SK-N-SH treated with all-trans-retinoic acid at 6 μM for 48 hours (cell line): ENCODE data around the gene RAB3IL1.

Source experiments
- ATAC-seq: fragments of 200-7000 bp; cut with Tn5 transposase; 3 replicates; pipeline ENCODE4 v1.9.1; 2020; ENCODE audit warnings: mild to moderate bottlenecking, moderate library complexity
- ARNTL ChIP-seq: fragments of 450-650 bp; formaldehyde crosslinking; IDR thresholded peaks from 2 replicates; pipeline ENCODE4 v1.5.0; 2020; ENCODE audit warnings: low read depth, mild to moderate bottlenecking, moderate library complexity, borderline replicate concordance
- BACH2 ChIP-seq: fragments of 250-450 bp; sonication (Bioruptor Pico); IDR thresholded peaks from 2 replicates; pipeline ENCODE4 v1.9.0; 2021; ENCODE audit warnings: mild to moderate bottlenecking, borderline replicate concordance
- CSDC2 ChIP-seq: fragments of 250-450 bp; sonication (Bioruptor Pico); IDR thresholded peaks from 2 replicates; pipeline ENCODE4 v1.5.0; 2020; ENCODE audit warnings: mild to moderate bottlenecking, moderate library complexity
- ESRRG ChIP-seq: fragments of 250-450 bp; sonication (Bioruptor Pico); IDR thresholded peaks from 2 replicates; pipeline ENCODE4 v1.6.1; 2021; ENCODE audit warnings: mild to moderate bottlenecking
- GLIS3 ChIP-seq: fragments of 250-450 bp; sonication (Bioruptor Pico); IDR thresholded peaks from 2 replicates; pipeline ENCODE4 v1.5.0; 2020; ENCODE audit warnings: mild to moderate bottlenecking, moderate library complexity
- ISL1 ChIP-seq: fragments of 250-450 bp; sonication (Bioruptor Pico); IDR thresholded peaks from 2 replicates; pipeline ENCODE4 v2.1.2; 2022; ENCODE audit warnings: mild to moderate bottlenecking, moderate library complexity
- OSR1 ChIP-seq: fragments of 250-450 bp; sonication (Bioruptor Pico); IDR thresholded peaks from 2 replicates; pipeline ENCODE4 v1.8.0; 2022; ENCODE audit warnings: moderate library complexity, mild to moderate bottlenecking, inconsistent platforms
- POU6F1 ChIP-seq: fragments of 250-450 bp; sonication (Bioruptor Pico); IDR thresholded peaks from 2 replicates; pipeline ENCODE4 v1.8.0; 2021; ENCODE audit warnings: low read depth, mild to moderate bottlenecking, moderate library complexity, borderline replicate concordance
- RARB ChIP-seq: fragments of 250-450 bp; sonication (Bioruptor Pico); IDR thresholded peaks from 2 replicates; pipeline ENCODE4 v1.8.0; 2021; ENCODE audit warnings: mild to moderate bottlenecking, moderate library complexity
- SNAI2 ChIP-seq: fragments of 250-450 bp; sonication (Bioruptor Pico); IDR thresholded peaks from 2 replicates; pipeline ENCODE4 v1.5.0; 2020; ENCODE audit warnings: mild to moderate bottlenecking, moderate library complexity
- TCF4 ChIP-seq: fragments of 250-450 bp; sonication (Bioruptor Pico); IDR thresholded peaks from 2 replicates; pipeline ENCODE4 v1.8.0; 2021; ENCODE audit warnings: mild to moderate bottlenecking, moderate library complexity, borderline replicate concordance
- TOX ChIP-seq: fragments of 250-450 bp; sonication (Bioruptor Pico); IDR thresholded peaks from 2 replicates; pipeline ENCODE4 v1.8.0; 2021; ENCODE audit warnings: mild to moderate bottlenecking, moderate library complexity, borderline replicate concordance
- ZC3H10 ChIP-seq: fragments of 250-450 bp; sonication (Bioruptor Pico); IDR thresholded peaks from 2 replicates; pipeline ENCODE4 v1.5.1; 2021; ENCODE audit warnings: mild to moderate bottlenecking, moderate library complexity
- ZNF565 ChIP-seq: fragments of 450-650 bp; formaldehyde crosslinking; conservative IDR thresholded peaks from 2 replicates; pipeline ENCODE4 v1.5.0; 2020; ENCODE audit warnings: low read depth, mild to moderate bottlenecking, moderate library complexity
- ZNF70 ChIP-seq: fragments of 450-650 bp; formaldehyde crosslinking; IDR thresholded peaks from 2 replicates; pipeline ENCODE4 v1.5.0; 2020; ENCODE audit warnings: mild to moderate bottlenecking, moderate library complexity
- ZNF8 ChIP-seq: fragments of 450-650 bp; formaldehyde crosslinking; IDR thresholded peaks from 2 replicates; pipeline ENCODE4 v1.5.0; 2020; ENCODE audit warnings: mild to moderate bottlenecking, moderate library complexity
- TF ChIP-seq, protein P1 (sequence below): fragments of 250-450 bp; sonication (Bioruptor Pico); IDR thresholded peaks from 2 replicates; pipeline ENCODE4 v1.5.1; 2021; ENCODE audit warnings: mild to moderate bottlenecking, moderate library complexity
- TF ChIP-seq, protein P2 (sequence below): fragments of 250-450 bp; sonication (Bioruptor Pico); IDR thresholded peaks from 2 replicates; pipeline ENCODE4 v1.8.0; 2020; ENCODE audit warnings: mild to moderate bottlenecking, moderate library complexity, borderline replicate concordance

Gene RAB3IL1

GRCh38 chr11:61945191-61945590, 27.8 kb upstream of the RAB3IL1 start (continued):
- TF ChIP-seq ARNTL = no peak
- TF ChIP-seq RARB (CRISPR knock-in tag) = no peak
- TF ChIP-seq TOX (CRISPR knock-in tag) = no peak
- no peak for TF ChIP-seq ISL1 (CRISPR knock-in tag)
- TF ChIP-seq ZC3H10 = no peak
- TF ChIP-seq BACH2 (CRISPR knock-in tag) = no peak
- no peak for TF ChIP-seq POU6F1 (CRISPR knock-in tag)
- no peak for TF ChIP-seq ZNF70 (CRISPR knock-in tag)
- no peak for TF ChIP-seq ZNF8 (CRISPR knock-in tag)
- TF ChIP-seq SNAI2 (CRISPR knock-in tag) = no peak
- no peak for TF ChIP-seq ZNF565 (CRISPR knock-in tag)

- ATAC-seq = no peak
- TF ChIP-seq SNAI2 (CRISPR knock-in tag) (no peak), RARB (CRISPR knock-in tag) (no peak), ESRRG (CRISPR knock-in tag) (no peak), ARNTL (no peak)
- TF ChIP-seq, all 23 proteins: peak for 0
Observed at GRCh38 chr11:61940466-61940865, 23.1 kb upstream of the RAB3IL1 start.

DNA sequence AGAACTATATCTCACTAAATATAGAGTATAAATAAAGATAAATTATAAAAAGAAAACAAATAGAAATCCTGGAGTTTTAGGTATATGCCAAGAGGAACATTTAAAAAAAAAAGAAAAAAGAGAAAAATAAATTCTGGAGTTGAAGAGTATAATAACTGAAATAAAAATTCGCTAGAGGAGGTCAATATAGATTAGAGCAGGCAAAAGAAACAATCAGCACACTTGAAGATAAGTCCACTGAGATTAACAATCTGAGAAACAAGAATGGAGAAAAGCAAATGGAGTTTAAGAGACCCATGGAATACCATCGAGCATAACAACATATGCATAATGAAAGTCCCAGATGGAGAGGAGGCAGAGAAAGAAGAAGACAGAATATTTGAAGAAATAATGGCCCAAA, 18.5 kb upstream of the RAB3IL1 start:
- no peak for ATAC-seq
- TF ChIP-seq ZNF8 (CRISPR knock-in tag) (no peak), ARNTL (no peak), ZNF565 (CRISPR knock-in tag) (no peak), ISL1 (CRISPR knock-in tag) (no peak)

DNA sequence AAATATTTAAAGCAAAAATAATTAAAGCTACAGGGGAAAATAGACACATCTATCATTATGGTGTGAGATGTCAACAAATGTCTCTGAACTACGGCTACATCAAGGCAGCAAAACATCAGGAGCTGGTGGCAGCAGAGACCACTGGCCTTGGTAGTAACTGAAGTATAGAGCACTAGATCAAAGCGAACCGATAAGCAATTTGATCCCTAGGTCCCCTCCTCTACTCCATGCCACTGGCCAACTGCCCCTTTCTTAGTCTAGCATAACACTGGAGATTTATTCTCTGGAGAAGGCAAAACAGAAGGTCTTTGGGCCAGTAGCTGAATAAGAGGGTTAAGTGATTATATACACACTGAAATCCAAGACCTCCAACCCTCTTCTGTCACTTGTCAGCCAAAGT, 13.6 kb upstream of the RAB3IL1 start:
- no peak for TF ChIP-seq GLIS3 (CRISPR knock-in tag)
- no peak for TF ChIP-seq SNAI2 (CRISPR knock-in tag)
- TF ChIP-seq CSDC2 (CRISPR knock-in tag) = no peak
- TF ChIP-seq, protein P1, sequence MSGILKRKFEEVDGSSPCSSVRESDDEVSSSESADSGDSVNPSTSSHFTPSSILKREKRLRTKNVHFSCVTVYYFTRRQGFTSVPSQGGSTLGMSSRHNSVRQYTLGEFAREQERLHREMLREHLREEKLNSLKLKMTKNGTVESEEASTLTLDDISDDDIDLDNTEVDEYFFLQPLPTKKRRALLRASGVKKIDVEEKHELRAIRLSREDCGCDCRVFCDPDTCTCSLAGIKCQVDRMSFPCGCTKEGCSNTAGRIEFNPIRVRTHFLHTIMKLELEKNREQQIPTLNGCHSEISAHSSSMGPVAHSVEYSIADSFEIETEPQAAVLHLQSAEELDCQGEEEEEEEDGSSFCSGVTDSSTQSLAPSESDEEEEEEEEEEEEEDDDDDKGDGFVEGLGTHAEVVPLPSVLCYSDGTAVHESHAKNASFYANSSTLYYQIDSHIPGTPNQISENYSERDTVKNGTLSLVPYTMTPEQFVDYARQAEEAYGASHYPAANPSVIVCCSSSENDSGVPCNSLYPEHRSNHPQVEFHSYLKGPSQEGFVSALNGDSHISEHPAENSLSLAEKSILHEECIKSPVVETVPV (CRISPR knock-in tag) = no peak
- TF ChIP-seq TOX (CRISPR knock-in tag) = no peak
- no peak for TF ChIP-seq RARB (CRISPR knock-in tag)
- no peak for TF ChIP-seq ZC3H10
- TF ChIP-seq ZNF70 (CRISPR knock-in tag) = no peak
- TF ChIP-seq ISL1 (CRISPR knock-in tag) = no peak
- no peak for TF ChIP-seq ARNTL
- TF ChIP-seq, all 23 proteins: peak for 0
- ATAC-seq = no peak

DNA sequence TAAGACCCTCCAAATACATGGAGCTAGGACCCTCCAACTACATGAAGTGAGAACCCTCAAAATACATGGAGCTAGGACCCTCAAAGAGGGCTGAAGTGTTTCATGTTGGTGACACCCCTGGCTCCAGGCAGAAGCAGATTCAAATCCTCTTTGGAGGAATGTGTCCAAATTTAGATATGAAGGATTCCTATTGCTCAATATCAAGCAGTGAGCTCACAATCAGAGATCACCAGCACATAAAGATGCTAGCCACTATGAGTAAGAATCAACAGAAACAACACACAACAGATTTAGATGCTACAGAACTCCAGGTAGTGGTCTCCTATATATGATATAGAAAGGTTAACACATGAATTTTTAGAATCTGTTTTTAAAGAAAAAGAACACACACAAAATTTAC, 11.2 kb upstream of the RAB3IL1 start:
- no peak for ATAC-seq

DNA sequence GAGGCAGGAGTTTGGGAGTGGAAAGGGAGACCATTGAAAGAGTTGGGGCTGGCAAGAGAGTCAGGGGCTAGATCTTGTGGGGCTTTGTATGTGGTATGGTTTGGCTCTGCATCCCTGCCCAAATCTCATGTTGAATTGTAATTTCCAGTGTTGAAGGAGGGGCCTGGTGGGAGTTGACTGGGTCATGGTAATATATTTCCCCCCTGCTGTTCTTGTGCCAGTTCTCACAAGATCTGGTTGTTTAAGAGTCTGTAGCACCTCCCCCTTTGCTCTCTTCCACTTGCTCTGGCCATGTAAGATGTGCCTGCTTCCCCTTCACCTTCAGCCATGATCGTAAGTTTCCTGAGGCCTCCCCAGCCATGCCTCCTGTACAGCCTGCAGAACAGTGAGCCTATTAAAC, 10.1 kb upstream of the RAB3IL1 start:
- TF ChIP-seq, protein P2, sequence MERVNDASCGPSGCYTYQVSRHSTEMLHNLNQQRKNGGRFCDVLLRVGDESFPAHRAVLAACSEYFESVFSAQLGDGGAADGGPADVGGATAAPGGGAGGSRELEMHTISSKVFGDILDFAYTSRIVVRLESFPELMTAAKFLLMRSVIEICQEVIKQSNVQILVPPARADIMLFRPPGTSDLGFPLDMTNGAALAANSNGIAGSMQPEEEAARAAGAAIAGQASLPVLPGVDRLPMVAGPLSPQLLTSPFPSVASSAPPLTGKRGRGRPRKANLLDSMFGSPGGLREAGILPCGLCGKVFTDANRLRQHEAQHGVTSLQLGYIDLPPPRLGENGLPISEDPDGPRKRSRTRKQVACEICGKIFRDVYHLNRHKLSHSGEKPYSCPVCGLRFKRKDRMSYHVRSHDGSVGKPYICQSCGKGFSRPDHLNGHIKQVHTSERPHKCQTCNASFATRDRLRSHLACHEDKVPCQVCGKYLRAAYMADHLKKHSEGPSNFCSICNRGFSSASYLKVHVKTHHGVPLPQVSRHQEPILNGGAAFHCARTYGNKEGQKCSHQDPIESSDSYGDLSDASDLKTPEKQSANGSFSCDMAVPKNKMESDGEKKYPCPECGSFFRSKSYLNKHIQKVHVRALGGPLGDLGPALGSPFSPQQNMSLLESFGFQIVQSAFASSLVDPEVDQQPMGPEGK (CRISPR knock-in tag) = no peak
- TF ChIP-seq ESRRG (CRISPR knock-in tag) (no peak), OSR1 (CRISPR knock-in tag) (no peak), CSDC2 (CRISPR knock-in tag) (no peak), GLIS3 (CRISPR knock-in tag) (no peak), ARNTL (no peak), TOX (CRISPR knock-in tag) (no peak), POU6F1 (CRISPR knock-in tag) (no peak), BACH2 (CRISPR knock-in tag) (no peak), ZNF8 (CRISPR knock-in tag) (no peak), TCF4 (CRISPR knock-in tag) (no peak), ISL1 (CRISPR knock-in tag) (no peak)
- TF ChIP-seq, protein P1 (CRISPR knock-in tag) = no peak
- no peak for ATAC-seq

More for the DNA sequence above, 11.2 kb upstream of the RAB3IL1 start:
- TF ChIP-seq GLIS3 (CRISPR knock-in tag) (no peak), RARB (CRISPR knock-in tag) (no peak)
